ENCODE measurements around the gene CHIC2. TPM values are rescaled to one million over a fixed set of nuclear protein-coding genes. Genes with fewer than 3 reads are reported as not detected.

Gene CHIC2
- total and polyA plus RNA-seq, 2 donors (not counting 1 experiment from before 2014, with no cell fraction given): 39.4 to 52.0 TPM

DNA sequence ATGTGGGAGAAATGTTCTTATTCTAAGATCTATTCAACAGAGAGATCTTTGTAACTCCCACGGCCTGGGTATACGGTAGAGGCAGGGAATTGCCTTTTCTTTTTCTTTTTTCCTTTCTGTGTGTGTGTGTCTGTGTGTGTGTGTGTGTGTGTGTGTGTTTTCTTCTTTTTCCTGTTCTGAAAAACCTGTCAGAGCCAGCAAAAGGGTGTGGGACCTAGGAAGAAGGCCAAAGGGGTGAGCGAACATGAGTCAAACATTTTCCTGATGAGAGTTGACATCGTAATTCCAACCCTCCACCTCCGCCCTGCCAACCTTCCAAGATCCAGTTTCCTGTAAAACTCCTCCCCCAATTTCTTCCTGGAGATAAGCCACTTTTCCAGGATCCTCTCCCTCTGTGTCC, 2.8 kb upstream of the CHIC2 start:
- H3K9ac ChIP-seq (ENCODE audit: insufficient read depth, low read length): no peak overlapping the region
- no peaks in the 10 kb centered on the region for H4K20me1 ChIP-seq (ENCODE audit: control insufficient read depth, extremely low read depth, insufficient read depth, low read length)
- no peak for TF ChIP-seq EZH2 (IDR thresholded peaks at IDR 0.05; ENCODE audit: low read length, missing control alignments)
- H3K27me3 ChIP-seq (ENCODE audit: control insufficient read depth, insufficient read depth, low read length): no peaks in the 10 kb centered on the region
- peaks cover 14% of the 10 kb centered on the region for H3K4me1 ChIP-seq (ENCODE audit: control insufficient read depth, extremely low read depth, insufficient read depth, low read length)
- DNase-seq (ENCODE audit: low read depth in 2 of 2): peak; percentile 80 to 82
- peaks cover 20% of the 10 kb centered on the region for H3K79me2 ChIP-seq (ENCODE audit: control insufficient read depth, insufficient read depth, low read length)
- H3K4me3 ChIP-seq (replicated peaks in 1 of 4; ENCODE audit: control extremely low read depth in 1 of 4, insufficient read depth in 1 of 4, low read depth in 3 of 4, low read length in 4 of 4): no peak overlapping the region
- peak overlapping the region; percentile 16 for H3K4me2 ChIP-seq (ENCODE audit: extremely low read depth, insufficient read depth, low read length)
- H3K36me3 ChIP-seq (ENCODE audit: control insufficient read depth, insufficient read depth, low read length): no peaks in the 10 kb centered on the region
- no peak overlapping the region for H2AFZ ChIP-seq (ENCODE audit: low read length)
- H3K9me3 ChIP-seq (ENCODE audit: control insufficient read depth, insufficient read depth, low read depth, low read length): no peaks in the 10 kb centered on the region
- peak overlapping the region; percentile 49 for H3K27ac ChIP-seq (ENCODE audit: insufficient read depth, low read length)

DNA sequence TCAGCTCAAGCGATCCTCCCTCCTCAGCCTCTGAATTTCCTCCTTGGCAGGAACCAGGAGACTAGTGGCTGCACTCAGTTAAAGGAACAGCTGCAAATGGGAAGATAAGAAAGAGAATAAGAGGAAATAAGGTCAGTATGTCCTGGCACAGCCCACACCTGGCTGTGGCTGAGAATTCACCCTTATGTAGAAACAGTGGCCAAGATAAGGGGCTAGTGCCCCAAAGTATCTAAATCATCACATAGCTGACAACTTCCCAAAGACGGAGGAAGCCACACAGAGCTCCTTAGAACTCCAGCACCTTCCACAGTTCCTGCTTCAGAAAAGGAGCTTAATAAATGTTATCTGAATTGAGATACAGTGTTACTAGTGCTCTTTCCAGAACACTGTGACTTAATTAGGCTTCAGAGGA, 2.3 kb upstream of the CHIC2 start:
- peak overlapping the region; percentile 16 for H3K4me2 ChIP-seq (ENCODE audit: extremely low read depth, insufficient read depth, low read length)
- no peaks in the 10 kb centered on the region for H4K20me1 ChIP-seq (ENCODE audit: control insufficient read depth, extremely low read depth, insufficient read depth, low read length)
- H3K36me3 ChIP-seq (ENCODE audit: control insufficient read depth, insufficient read depth, low read length): no peaks in the 10 kb centered on the region
- H3K9me3 ChIP-seq (ENCODE audit: control insufficient read depth, insufficient read depth, low read depth, low read length): no peaks in the 10 kb centered on the region
- no peaks in the 10 kb centered on the region for H3K27me3 ChIP-seq (ENCODE audit: control insufficient read depth, insufficient read depth, low read length)
- peaks cover 25% of the 10 kb centered on the region for H3K79me2 ChIP-seq (ENCODE audit: control insufficient read depth, insufficient read depth, low read length)
- no peak overlapping the region for H3K9ac ChIP-seq (ENCODE audit: insufficient read depth, low read length)
- peak overlapping the region; percentile 49 for H3K27ac ChIP-seq (ENCODE audit: insufficient read depth, low read length)
- H3K4me3 ChIP-seq (replicated peaks in 1 of 4; ENCODE audit: control extremely low read depth in 1 of 4, insufficient read depth in 1 of 4, low read depth in 3 of 4, low read length in 4 of 4): no peak overlapping the region
- no peak for DNase-seq (ENCODE audit: low read depth in 2 of 2)
- no peak overlapping the region for H2AFZ ChIP-seq (ENCODE audit: low read length)
- no peak for TF ChIP-seq EZH2 (IDR thresholded peaks at IDR 0.05; ENCODE audit: low read length, missing control alignments)
- TF ChIP-seq, protein P1, sequence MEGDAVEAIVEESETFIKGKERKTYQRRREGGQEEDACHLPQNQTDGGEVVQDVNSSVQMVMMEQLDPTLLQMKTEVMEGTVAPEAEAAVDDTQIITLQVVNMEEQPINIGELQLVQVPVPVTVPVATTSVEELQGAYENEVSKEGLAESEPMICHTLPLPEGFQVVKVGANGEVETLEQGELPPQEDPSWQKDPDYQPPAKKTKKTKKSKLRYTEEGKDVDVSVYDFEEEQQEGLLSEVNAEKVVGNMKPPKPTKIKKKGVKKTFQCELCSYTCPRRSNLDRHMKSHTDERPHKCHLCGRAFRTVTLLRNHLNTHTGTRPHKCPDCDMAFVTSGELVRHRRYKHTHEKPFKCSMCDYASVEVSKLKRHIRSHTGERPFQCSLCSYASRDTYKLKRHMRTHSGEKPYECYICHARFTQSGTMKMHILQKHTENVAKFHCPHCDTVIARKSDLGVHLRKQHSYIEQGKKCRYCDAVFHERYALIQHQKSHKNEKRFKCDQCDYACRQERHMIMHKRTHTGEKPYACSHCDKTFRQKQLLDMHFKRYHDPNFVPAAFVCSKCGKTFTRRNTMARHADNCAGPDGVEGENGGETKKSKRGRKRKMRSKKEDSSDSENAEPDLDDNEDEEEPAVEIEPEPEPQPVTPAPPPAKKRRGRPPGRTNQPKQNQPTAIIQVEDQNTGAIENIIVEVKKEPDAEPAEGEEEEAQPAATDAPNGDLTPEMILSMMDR (conservative IDR thresholded peaks at IDR 0.05 in 1 of 2, IDR thresholded peaks at IDR 0.05 in 1 of 2; ENCODE audit: low read depth in 1 of 2, low read length in 2 of 2): no peak
- peaks cover 14% of the 10 kb centered on the region for H3K4me1 ChIP-seq (ENCODE audit: control insufficient read depth, extremely low read depth, insufficient read depth, low read length)

DNA sequence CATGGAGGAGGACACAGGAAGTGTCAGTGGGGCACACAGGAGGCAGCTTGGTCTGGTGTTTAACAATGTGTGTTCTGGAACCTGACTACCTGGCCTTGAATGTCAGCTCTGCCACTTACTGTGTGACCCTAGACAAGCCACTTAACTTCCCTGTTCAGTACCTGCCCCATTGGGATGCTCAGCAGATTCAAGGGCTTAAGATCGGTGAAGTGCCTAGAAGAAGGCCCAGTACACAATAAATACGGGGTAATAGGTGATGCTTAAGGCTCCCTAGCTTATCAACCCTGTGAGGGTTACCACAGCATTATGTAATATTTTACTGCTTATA, 1.6 kb upstream of the CHIC2 start:
- no peak for DNase-seq (ENCODE audit: low read depth in 2 of 2)
- H3K79me2 ChIP-seq (ENCODE audit: control insufficient read depth, insufficient read depth, low read length): peaks cover 32% of the 10 kb centered on the region
- H3K36me3 ChIP-seq (ENCODE audit: control insufficient read depth, insufficient read depth, low read length): no peaks in the 10 kb centered on the region
- H3K9me3 ChIP-seq (ENCODE audit: control insufficient read depth, insufficient read depth, low read depth, low read length): no peaks in the 10 kb centered on the region
- H3K4me1 ChIP-seq (ENCODE audit: control insufficient read depth, extremely low read depth, insufficient read depth, low read length): peaks cover 14% of the 10 kb centered on the region
- H4K20me1 ChIP-seq (ENCODE audit: control insufficient read depth, extremely low read depth, insufficient read depth, low read length): no peaks in the 10 kb centered on the region
- peak overlapping the region; percentile 69 for H3K27ac ChIP-seq (ENCODE audit: insufficient read depth, low read length)
- H3K4me3 ChIP-seq (replicated peaks in 1 of 4; ENCODE audit: control extremely low read depth in 1 of 4, insufficient read depth in 1 of 4, low read depth in 3 of 4, low read length in 4 of 4): no peak overlapping the region
- TF ChIP-seq, protein P1 (conservative IDR thresholded peaks at IDR 0.05 in 1 of 2, IDR thresholded peaks at IDR 0.05 in 1 of 2; ENCODE audit: low read depth in 1 of 2, low read length in 2 of 2): no peak
- no peak for TF ChIP-seq EZH2 (IDR thresholded peaks at IDR 0.05; ENCODE audit: low read length, missing control alignments)
- no peak overlapping the region for H3K9ac ChIP-seq (ENCODE audit: insufficient read depth, low read length)
- H3K27me3 ChIP-seq (ENCODE audit: control insufficient read depth, insufficient read depth, low read length): no peaks in the 10 kb centered on the region
- no peak overlapping the region for H3K4me2 ChIP-seq (ENCODE audit: extremely low read depth, insufficient read depth, low read length)
- H2AFZ ChIP-seq (ENCODE audit: low read length): no peak overlapping the region

All from fibroblast of lung (primary cell).